Measurements from ENCODE around the gene SPDEF. TPM values are rescaled to one million over a fixed set of nuclear protein-coding genes. Genes with fewer than 3 reads are reported as not detected.

SPDEF gene
- total and polyA plus RNA-seq, 2 donors (not counting 1 experiment from before 2014, with no cell fraction given), result 0.10 TPM; not detected in 1

GRCh38 chr6:34494973-34495372 lies 61.2 kb downstream of the SPDEF start:
- H3K4me3 Mint-ChIP-seq, result no peak overlapping the region
- Histone ChIP-seq H3K4me1 (ENCODE audit: control insufficient read depth in 2 of 2, insufficient read depth in 2 of 2, low read length in 2 of 2) (no peaks in the 10 kb centered on the region), H3K36me3 (replicated peaks in 1 of 2; ENCODE audit: control extremely low read depth in 1 of 2, control insufficient read depth in 1 of 2, extremely low read depth in 1 of 2, insufficient read depth in 2 of 2, low read length in 1 of 2) (no peaks in the 10 kb centered on the region), H3K79me2 (ENCODE audit: control insufficient read depth, insufficient read depth, low read length) (no peaks in the 10 kb centered on the region), H3K9me3 (ENCODE audit: control extremely low read depth in 1 of 3, control insufficient read depth in 2 of 3, insufficient read depth in 1 of 3, low read length in 2 of 3) (peaks cover 0 to 5% (median 4%) of the 10 kb centered on the region in 3 donors), H2AFZ (ENCODE audit: insufficient read depth, low read depth, low read length, poor library complexity, severe bottlenecking) (no peak overlapping the region), H3K4me2 (replicated peaks; ENCODE audit: low read depth, low read length, poor library complexity, severe bottlenecking) (no peak overlapping the region), H3K9ac (ENCODE audit: low read length) (no peak overlapping the region), H3K27ac (ENCODE audit: low read length in 2 of 2) (no peak overlapping the region), H4K20me1 (ENCODE audit: control insufficient read depth, insufficient read depth, low read length, poor library complexity, severe bottlenecking) (no peaks in the 10 kb centered on the region), H3K4me3 (ENCODE audit: control extremely low read depth in 1 of 5, extremely low read depth in 1 of 5, insufficient read depth in 1 of 5, low read depth in 2 of 5, low read length in 4 of 5) (no peak overlapping the region), H3K27me3 (replicated peaks in 1 of 4; ENCODE audit: control extremely low read depth in 1 of 4, control insufficient read depth in 3 of 4, insufficient read depth in 4 of 4, low read length in 3 of 4) (peaks cover 0 to 6% (median 0%) of the 10 kb centered on the region in 4 experiments)
- POLR2A ChIA-PET, result no interaction called here
- CTCF ChIA-PET, result interaction anchor here (0.7 kb wide), 2 partner anchors 28 to 645 kb away, joined by 3 to 4 read pairs; no protein-coding TSS in a partner anchor
- H3K27me3 Mint-ChIP-seq, result no peaks in the 10 kb centered on the region
- H3K9me3 Mint-ChIP-seq (ENCODE audit: insufficient read depth), result no peaks in the 10 kb centered on the region
- DNase-seq (no peak), ATAC-seq (ENCODE audit: low read depth) (no peak)
- H3K27ac Mint-ChIP-seq, result no peak overlapping the region
- no peak for TF ChIP-seq CTCF (IDR thresholded peaks at IDR 0.05)
- TF ChIP-seq EZH2 (IDR thresholded peaks at IDR 0.05; ENCODE audit: borderline replicate concordance, insufficient read depth, low read depth, low read length, poor library complexity, severe bottlenecking), result no peak
- intact Hi-C loops (cut with micrococcal nuclease), result no loop called here
- WGBS (ENCODE audit: insufficient coverage), result 100% methylated on average over 1 of the region's 3 CpGs
- H3K4me1 Mint-ChIP-seq, result no peaks in the 10 kb centered on the region

- TF ChIP-seq CTCF (IDR thresholded peaks at IDR 0.05), result no peak
- no peak for TF ChIP-seq EZH2 (IDR thresholded peaks at IDR 0.05; ENCODE audit: borderline replicate concordance, insufficient read depth, low read depth, low read length, poor library complexity, severe bottlenecking)
- Mint-ChIP-seq H3K4me3 (no peak overlapping the region), H3K27me3 (no peaks in the 10 kb centered on the region), H3K4me1 (no peaks in the 10 kb centered on the region), H3K9me3 (ENCODE audit: insufficient read depth) (no peaks in the 10 kb centered on the region), H3K27ac (no peak overlapping the region)
- Histone ChIP-seq H3K27ac (ENCODE audit: low read length in 2 of 2) (no peak overlapping the region), H3K9me3 (ENCODE audit: control extremely low read depth in 1 of 3, control insufficient read depth in 2 of 3, insufficient read depth in 1 of 3, low read length in 2 of 3) (no peaks in the 10 kb centered on the region), H3K9ac (ENCODE audit: low read length) (no peak overlapping the region), H3K79me2 (ENCODE audit: control insufficient read depth, insufficient read depth, low read length) (no peaks in the 10 kb centered on the region), H3K4me2 (replicated peaks; ENCODE audit: low read depth, low read length, poor library complexity, severe bottlenecking) (no peak overlapping the region), H3K4me3 (ENCODE audit: control extremely low read depth in 1 of 5, extremely low read depth in 1 of 5, insufficient read depth in 1 of 5, low read depth in 2 of 5, low read length in 4 of 5) (no peak overlapping the region), H2AFZ (ENCODE audit: insufficient read depth, low read depth, low read length, poor library complexity, severe bottlenecking) (no peak overlapping the region), H3K4me1 (ENCODE audit: control insufficient read depth in 2 of 2, insufficient read depth in 2 of 2, low read length in 2 of 2) (no peaks in the 10 kb centered on the region), H3K27me3 (replicated peaks in 1 of 4; ENCODE audit: control extremely low read depth in 1 of 4, control insufficient read depth in 3 of 4, insufficient read depth in 4 of 4, low read length in 3 of 4) (peaks cover 0 to 6% (median 0%) of the 10 kb centered on the region in 4 experiments), H4K20me1 (ENCODE audit: control insufficient read depth, insufficient read depth, low read length, poor library complexity, severe bottlenecking) (no peaks in the 10 kb centered on the region), H3K36me3 (replicated peaks in 1 of 2; ENCODE audit: control extremely low read depth in 1 of 2, control insufficient read depth in 1 of 2, extremely low read depth in 1 of 2, insufficient read depth in 2 of 2, low read length in 1 of 2) (no peaks in the 10 kb centered on the region)
- POLR2A ChIA-PET, result no interaction called here
- intact Hi-C loops (cut with micrococcal nuclease), result no loop called here
- ATAC-seq (ENCODE audit: low read depth) (no peak), DNase-seq (no peak)
- CTCF ChIA-PET, result interaction anchor here (0.6 kb wide), 1 partner anchor 49 kb away, joined by 4 read pairs; no protein-coding TSS in a partner anchor
- 100% methylated on average over 2 of the region's 4 CpGs for WGBS (ENCODE audit: insufficient coverage)
Observed at GRCh38 chr6:34493344-34493743, 62.8 kb downstream of the SPDEF start.

All from B cell (primary cell).